ENCODE measurements around the gene STEEP1.

DNA sequence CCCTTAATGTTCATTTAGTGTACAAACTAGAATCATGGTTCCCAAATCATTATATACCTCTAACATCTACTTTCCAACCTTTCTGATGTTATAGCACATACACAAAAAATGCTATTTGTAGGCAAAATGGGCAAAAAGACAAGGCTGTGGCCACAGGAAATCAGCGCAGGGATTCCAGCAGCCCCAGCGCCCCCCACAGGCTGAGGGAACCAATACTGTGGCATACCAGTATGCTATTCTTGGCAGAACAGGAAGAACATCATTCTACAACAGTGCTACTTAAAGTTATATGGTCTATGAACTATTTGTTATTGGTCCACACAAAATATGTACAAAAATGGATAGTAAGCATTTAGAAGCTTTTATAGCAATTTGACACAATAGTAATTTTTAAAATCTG, 25.3 kb downstream of the STEEP1 start:
- TF ChIP-seq, protein P1, sequence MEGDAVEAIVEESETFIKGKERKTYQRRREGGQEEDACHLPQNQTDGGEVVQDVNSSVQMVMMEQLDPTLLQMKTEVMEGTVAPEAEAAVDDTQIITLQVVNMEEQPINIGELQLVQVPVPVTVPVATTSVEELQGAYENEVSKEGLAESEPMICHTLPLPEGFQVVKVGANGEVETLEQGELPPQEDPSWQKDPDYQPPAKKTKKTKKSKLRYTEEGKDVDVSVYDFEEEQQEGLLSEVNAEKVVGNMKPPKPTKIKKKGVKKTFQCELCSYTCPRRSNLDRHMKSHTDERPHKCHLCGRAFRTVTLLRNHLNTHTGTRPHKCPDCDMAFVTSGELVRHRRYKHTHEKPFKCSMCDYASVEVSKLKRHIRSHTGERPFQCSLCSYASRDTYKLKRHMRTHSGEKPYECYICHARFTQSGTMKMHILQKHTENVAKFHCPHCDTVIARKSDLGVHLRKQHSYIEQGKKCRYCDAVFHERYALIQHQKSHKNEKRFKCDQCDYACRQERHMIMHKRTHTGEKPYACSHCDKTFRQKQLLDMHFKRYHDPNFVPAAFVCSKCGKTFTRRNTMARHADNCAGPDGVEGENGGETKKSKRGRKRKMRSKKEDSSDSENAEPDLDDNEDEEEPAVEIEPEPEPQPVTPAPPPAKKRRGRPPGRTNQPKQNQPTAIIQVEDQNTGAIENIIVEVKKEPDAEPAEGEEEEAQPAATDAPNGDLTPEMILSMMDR (IDR thresholded peaks at IDR 0.05) = no peak
- TF ChIP-seq POLR2A (IDR thresholded peaks at IDR 0.05) = no peak
